ENCODE data around the gene SLC7A6.

Gene SLC7A6

GRCh38 chr16:68234188-68235107 is 29.9 kb upstream of the SLC7A6 start:
- no peak for DNase-seq (ENCODE audit: extremely low read depth in 1 of 2, low read depth in 1 of 2)

- DNase-seq (ENCODE audit: extremely low read depth in 1 of 2, low read depth in 1 of 2): no peak
Measured at GRCh38 chr16:68235108-68235886, 29.0 kb upstream of the SLC7A6 start.

- DNase-seq (ENCODE audit: extremely low read depth in 1 of 2, low read depth in 1 of 2): no peak
Measured at GRCh38 chr16:68235887-68236136, 28.5 kb upstream of the SLC7A6 start, which contains the start of gene ESRP2. TSS of gene ESRP2 (minus strand) at chr16:68236127. CDS start at chr16:68236045, 82 bp downstream.

GRCh38 chr16:68236137-68236825 is 28.0 kb upstream of the SLC7A6 start:
- DNase-seq (ENCODE audit: extremely low read depth in 1 of 2, low read depth in 1 of 2): no peak

- DNase-seq (ENCODE audit: extremely low read depth in 1 of 2, low read depth in 1 of 2): no peak
Measured at GRCh38 chr16:68236826-68237242, 27.5 kb upstream of the SLC7A6 start.

GRCh38 chr16:68237243-68238028 is 26.9 kb upstream of the SLC7A6 start:
- peak; percentile 84 to 87 for DNase-seq (ENCODE audit: extremely low read depth in 1 of 2, low read depth in 1 of 2)

GRCh38 chr16:68238029-68238345 is 26.3 kb upstream of the SLC7A6 start:
- DNase-seq (ENCODE audit: extremely low read depth in 1 of 2, low read depth in 1 of 2): no peak

GRCh38 chr16:68242085-68242484 is 22.2 kb upstream of the SLC7A6 start:
- DNase-seq (ENCODE audit: extremely low read depth in 1 of 2, low read depth in 1 of 2): no peak

GRCh38 chr16:68242926-68243858 is 21.1 kb upstream of the SLC7A6 start:
- DNase-seq (ENCODE audit: extremely low read depth in 1 of 2, low read depth in 1 of 2): no peak

GRCh38 chr16:68244481-68244902 is 19.8 kb upstream of the SLC7A6 start:
- DNase-seq (ENCODE audit: extremely low read depth in 1 of 2, low read depth in 1 of 2): no peak

- DNase-seq (ENCODE audit: extremely low read depth in 1 of 2, low read depth in 1 of 2): peak; percentile 91 to 92
Measured at GRCh38 chr16:68244903-68245853, 19.1 kb upstream of the SLC7A6 start, which contains the start of gene PLA2G15. TSS of gene PLA2G15 (plus strand) at chr16:68245373. CDS start at chr16:68245427, 54 bp downstream.

GRCh38 chr16:68246121-68246520 is 18.2 kb upstream of the SLC7A6 start:
- no peak for DNase-seq (ENCODE audit: extremely low read depth in 1 of 2, low read depth in 1 of 2)

- no peak for DNase-seq (ENCODE audit: extremely low read depth in 1 of 2, low read depth in 1 of 2)
Measured at GRCh38 chr16:68246666-68247065, 17.7 kb upstream of the SLC7A6 start.

- no peak for DNase-seq (ENCODE audit: extremely low read depth in 1 of 2, low read depth in 1 of 2)
Measured at GRCh38 chr16:68247400-68247799, 16.9 kb upstream of the SLC7A6 start.

- DNase-seq (ENCODE audit: extremely low read depth in 1 of 2, low read depth in 1 of 2): no peak
Measured at GRCh38 chr16:68247932-68248331, 16.4 kb upstream of the SLC7A6 start.

- no peak for DNase-seq (ENCODE audit: extremely low read depth in 1 of 2, low read depth in 1 of 2)
Measured at GRCh38 chr16:68249371-68249770, 15.0 kb upstream of the SLC7A6 start.

- no peak for DNase-seq (ENCODE audit: extremely low read depth in 1 of 2, low read depth in 1 of 2)
Measured at GRCh38 chr16:68250951-68251350, 13.4 kb upstream of the SLC7A6 start.

GRCh38 chr16:68251832-68252231 is 12.5 kb upstream of the SLC7A6 start:
- no peak for DNase-seq (ENCODE audit: extremely low read depth in 1 of 2, low read depth in 1 of 2)
